ELR (cell line): ENCODE results near the gene VPS37C.
"Not testable (repeated sequence)": the region's sequence is repeated elsewhere in the genome, so short reads cannot be mapped to it uniquely, and the experiment has no call there.

Experiments
- DNase-seq: peaks from one replicate; pipeline ENCODE4 v3.0.0-alpha.2; 2015; ENCODE audit warnings: low read depth

The VPS37C gene

GRCh38 chr11:61117168-61117520, 44.1 kb downstream of the VPS37C start:
- DNase-seq, result no peak

- DNase-seq, result no peak
Observed at GRCh38 chr11:61116426-61117167, 44.6 kb downstream of the VPS37C start.

GRCh38 chr11:61115498-61116224, 45.6 kb downstream of the VPS37C start:
- DNase-seq, result no peak

DNA sequence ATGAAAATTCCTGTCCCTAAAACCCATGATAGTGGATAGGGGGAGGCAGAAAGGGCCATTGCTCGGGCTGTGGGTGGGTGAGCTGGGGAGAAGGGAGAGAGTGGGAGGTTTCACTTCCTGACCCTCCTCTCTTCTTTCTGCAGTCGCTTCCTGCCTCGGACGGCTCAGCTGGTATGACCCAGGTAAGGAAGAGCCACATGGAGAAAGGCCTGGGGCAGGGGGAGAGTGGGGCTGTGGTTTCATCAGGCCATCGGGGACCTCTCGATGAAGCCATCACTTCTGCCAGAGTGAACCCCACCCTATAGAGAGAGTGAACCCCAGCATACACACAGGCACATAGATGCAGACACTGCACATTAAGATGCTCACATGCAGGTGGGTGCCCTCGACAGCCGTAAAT, 46.3 kb downstream of the VPS37C start:
- DNase-seq, result no peak

- no peak for DNase-seq
Observed at GRCh38 chr11:61113201-61113600, 48.0 kb downstream of the VPS37C start.

GRCh38 chr11:61112575-61112974, 48.7 kb downstream of the VPS37C start:
- no peak for DNase-seq

GRCh38 chr11:61111786-61112517, 49.3 kb downstream of the VPS37C start:
- no peak for DNase-seq

DNA sequence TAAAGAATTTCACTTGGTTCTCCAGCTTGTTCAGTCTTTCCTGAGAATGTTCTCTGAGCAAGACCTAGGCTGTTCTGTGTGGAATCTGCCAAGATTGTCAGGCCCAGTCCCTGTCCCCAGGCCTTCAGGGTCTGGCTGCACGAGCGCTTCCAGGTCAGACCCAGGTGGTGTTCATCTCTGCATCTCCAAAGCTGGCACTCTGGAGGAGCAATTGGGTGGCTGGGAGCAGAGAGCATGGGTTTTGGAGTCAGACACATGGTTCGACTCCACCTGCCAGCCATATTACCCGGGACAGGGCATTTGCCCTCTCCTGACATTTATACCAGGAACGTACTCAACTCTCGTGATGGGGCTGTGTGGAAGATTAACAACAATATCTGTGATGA, 50.2 kb downstream of the VPS37C start:
- no peak for DNase-seq

GRCh38 chr11:61110255-61111049, 50.8 kb downstream of the VPS37C start:
- DNase-seq, result no peak

DNA sequence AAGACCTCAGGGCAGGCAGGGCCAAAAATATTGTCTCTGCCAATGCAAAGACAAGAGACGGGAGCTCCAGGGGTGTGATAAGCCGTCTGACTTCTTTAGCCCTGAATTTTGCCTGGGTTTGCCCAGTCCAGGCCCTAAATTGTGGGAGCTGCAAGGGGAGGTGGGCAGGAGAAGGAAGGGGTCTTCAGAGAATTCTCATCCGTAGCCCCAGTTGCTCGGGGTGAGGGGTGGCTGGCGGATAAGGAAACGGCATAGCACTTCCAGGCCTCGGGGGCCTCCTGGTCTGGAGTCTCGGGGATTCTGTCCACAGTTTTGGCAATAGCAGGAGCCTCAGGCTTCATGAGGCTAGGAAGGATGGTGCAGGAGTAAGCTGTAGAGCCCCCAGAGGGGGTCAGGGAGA, 51.6 kb downstream of the VPS37C start:
- DNase-seq, result no peak

DNA sequence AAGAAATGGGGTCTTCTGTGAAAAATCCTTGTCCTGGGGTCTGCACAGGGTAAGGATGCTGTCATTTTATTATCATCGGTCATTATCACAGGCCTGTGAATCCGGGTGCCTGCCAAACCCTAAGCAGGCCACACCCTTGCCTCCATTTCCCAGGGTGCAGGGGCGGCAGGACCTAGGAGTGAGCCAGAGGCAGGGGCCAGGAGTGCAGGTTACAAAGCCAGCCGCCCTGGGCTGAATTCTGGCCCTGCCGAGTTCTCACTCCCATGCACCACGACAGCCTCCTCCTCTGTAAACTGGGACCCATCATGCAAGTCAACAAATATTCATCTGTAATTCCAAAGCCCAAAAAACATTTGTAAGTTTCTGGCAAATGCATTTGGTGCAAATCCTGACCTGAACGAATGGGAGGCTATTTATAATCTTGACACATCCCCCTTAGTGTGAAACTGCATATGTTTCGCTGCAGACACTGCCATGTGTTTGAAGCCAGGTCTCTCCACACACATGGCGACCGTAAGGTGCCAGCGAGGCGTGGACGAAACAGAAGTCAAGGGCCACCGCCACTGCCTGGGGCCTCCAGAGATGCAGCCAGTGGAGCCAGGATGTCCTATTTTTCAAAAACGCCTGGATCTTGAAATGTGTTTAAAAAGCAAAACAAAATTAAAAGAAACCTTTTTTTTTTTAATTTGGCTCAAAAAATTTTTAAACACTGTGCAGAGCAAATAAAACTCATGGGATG, 52.2 kb downstream of the VPS37C start:
- DNase-seq, result no peak

DNA sequence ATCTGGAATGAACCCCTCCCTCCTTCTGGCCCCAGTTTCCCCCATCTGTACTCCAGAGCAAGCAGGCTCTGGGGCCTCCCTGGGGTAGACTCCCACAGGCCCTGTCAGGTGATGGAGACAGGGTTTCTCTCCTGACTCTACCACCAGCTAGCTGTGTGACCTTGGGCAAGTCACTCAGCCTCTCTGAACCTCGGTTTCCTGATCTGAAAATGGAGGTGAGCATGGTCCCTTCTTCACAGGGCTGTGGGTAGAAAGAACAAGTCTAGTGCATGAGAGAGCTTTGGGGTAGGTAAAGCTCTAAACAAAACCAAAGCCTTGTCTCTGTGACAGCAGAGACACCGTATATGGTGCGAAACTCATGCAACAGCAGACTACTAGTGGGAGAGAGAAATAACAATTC, 53.3 kb downstream of the VPS37C start:
- no peak for DNase-seq

DNA sequence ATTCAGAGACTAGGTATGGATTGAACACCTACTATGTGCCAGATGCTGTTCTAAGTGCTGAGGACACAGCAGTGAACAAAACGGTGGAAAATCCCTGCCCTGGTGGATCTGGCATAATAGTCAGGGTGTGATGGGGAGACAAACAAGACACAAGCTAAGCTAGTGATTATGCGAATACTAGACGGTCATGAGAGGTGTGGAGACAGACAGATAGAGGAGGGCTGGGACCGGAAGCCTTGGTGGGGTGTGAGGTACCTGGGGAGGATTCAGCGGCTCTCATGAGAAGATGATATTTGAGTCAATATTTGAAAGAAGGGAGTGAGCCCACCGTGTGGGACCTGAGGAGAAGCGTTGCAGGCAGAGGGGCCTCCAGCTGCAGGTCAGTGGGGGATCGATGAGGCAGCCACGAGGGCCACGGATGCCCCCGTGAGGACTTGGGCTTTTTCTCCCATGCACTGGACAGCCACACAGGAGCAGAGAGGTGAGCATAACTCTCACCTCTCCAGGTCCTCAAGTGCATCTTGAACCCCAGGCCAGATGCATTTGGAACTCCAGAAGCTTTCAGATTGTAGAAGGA, 54.2 kb downstream of the VPS37C start:
- DNase-seq, result no peak

DNA sequence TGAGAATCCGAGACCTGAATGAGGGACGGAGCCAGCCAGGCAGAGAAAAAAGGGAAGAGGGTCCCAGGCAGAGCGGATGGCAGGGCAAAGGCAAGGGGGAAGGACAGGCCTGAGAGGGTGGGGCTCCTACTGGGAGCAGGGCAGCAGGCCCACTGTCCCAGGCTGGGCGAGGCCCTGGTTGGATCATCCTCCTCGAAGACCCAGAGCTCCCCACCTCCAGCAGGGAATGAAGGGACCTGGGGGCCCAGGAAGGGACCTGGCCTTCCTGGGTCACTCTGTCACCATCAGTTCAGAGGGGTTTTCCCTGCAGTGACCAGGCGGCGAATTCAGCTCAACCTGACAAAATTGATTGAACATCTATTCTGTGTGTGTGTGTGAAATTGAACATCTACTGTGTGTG, 54.9 kb downstream of the VPS37C start:
- no peak for DNase-seq

- DNase-seq, result no peak
Observed at GRCh38 chr11:61104963-61105362, 56.3 kb downstream of the VPS37C start.

- DNase-seq, result no peak
Observed at GRCh38 chr11:61103851-61104423, 57.3 kb downstream of the VPS37C start.

GRCh38 chr11:61102667-61103571, 58.3 kb downstream of the VPS37C start:
- no peak for DNase-seq

- DNase-seq, result no peak
Observed at GRCh38 chr11:61098778-61099177, 62.4 kb downstream of the VPS37C start.

DNA sequence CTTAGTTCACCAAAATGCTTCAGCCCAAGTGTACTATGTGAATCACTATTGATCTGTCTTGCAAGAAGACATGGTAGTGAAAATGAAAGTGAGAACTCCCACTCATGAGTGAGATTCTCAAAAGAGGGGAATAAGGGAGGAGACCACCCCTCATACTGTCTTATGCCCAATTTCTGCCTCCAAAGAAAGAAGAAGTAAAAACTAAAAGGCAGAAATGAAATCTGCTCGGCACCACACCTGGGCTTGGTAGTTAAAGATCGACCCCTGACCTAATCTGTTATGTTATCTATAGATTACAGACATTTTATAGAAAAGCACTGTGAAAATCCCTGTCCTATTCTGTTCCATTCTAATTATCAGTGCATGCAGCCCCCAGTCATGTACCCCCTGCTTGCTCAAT, 63.0 kb downstream of the VPS37C start:
- DNase-seq, result not testable (repeated sequence)

DNA sequence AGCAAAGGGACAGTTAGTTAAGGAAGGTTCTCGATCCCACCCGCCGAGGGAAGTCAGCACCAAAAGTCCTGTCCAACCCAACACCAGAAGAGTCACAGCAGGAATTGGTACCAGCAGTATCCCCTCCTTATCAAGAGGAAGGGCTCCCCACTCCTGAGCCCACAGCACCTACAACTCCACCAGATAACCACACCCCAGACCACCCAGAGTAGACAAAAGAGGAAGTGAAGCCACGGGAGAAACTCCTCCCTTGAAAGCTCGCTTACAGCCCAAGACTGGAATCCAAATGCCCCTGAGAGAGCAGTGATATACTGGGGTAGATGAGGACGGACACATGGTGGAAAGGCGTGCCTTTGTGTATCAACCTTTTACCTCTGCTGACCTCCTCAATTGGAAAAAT, 66.2 kb downstream of the VPS37C start:
- no peak for DNase-seq
